ENCODE measurements around the gene EFCAB8.
A peak's percentile ranks its signal among the peaks of the same experiment; 100 is the strongest.
"Not testable (repeated sequence)": the region's sequence is repeated elsewhere in the genome, so short reads cannot be mapped to it uniquely, and the experiment has no call there.

The EFCAB8 gene

GRCh38 chr20:32912688-32913087, 54.0 kb downstream of the EFCAB8 start:
- no peak for DNase-seq

GRCh38 chr20:32914031-32914430, 55.3 kb downstream of the EFCAB8 start:
- no peak for DNase-seq

- no peak for DNase-seq
Measured at GRCh38 chr20:32917191-32917950, 58.6 kb downstream of the EFCAB8 start.

- no peak for DNase-seq
Measured at GRCh38 chr20:32918296-32918695, 59.6 kb downstream of the EFCAB8 start.

GRCh38 chr20:32918751-32919150, 60.0 kb downstream of the EFCAB8 start:
- DNase-seq, result no peak

GRCh38 chr20:32920066-32920465, 61.3 kb downstream of the EFCAB8 start:
- no peak for DNase-seq

- DNase-seq, result no peak
Measured at GRCh38 chr20:32920530-32921298, 62.0 kb downstream of the EFCAB8 start.

GRCh38 chr20:32922466-32922865, 63.7 kb downstream of the EFCAB8 start:
- DNase-seq, result no peak

- no peak for DNase-seq
Measured at GRCh38 chr20:32924781-32925180, 66.1 kb downstream of the EFCAB8 start.

- no peak for DNase-seq
Measured at GRCh38 chr20:32925481-32926196, 66.9 kb downstream of the EFCAB8 start.

GRCh38 chr20:32929162-32929561, 70.4 kb downstream of the EFCAB8 start:
- no peak for DNase-seq

- DNase-seq, result no peak
Measured at GRCh38 chr20:32930181-32930580, 71.5 kb downstream of the EFCAB8 start.

GRCh38 chr20:32930701-32931100, 72.0 kb downstream of the EFCAB8 start:
- no peak for DNase-seq

- peak; percentile 19 for DNase-seq
Measured at GRCh38 chr20:32934580-32934979, 75.9 kb downstream of the EFCAB8 start.

GRCh38 chr20:32941155-32941885, 82.6 kb downstream of the EFCAB8 start:
- no peak for DNase-seq

GRCh38 chr20:32943490-32944052, 84.8 kb downstream of the EFCAB8 start:
- DNase-seq, result no peak

GRCh38 chr20:32945710-32946221, 87.0 kb downstream of the EFCAB8 start:
- DNase-seq, result peak; percentile 21

- DNase-seq, result no peak
Measured at GRCh38 chr20:32946629-32947028, 87.9 kb downstream of the EFCAB8 start.

GRCh38 chr20:32950539-32950938, 91.8 kb downstream of the EFCAB8 start:
- DNase-seq, result not testable (repeated sequence)

- DNase-seq, result no peak
Measured at GRCh38 chr20:32957459-32957858, 98.7 kb downstream of the EFCAB8 start.

- DNase-seq, result no peak
Measured at GRCh38 chr20:32958574-32958973, 99.9 kb downstream of the EFCAB8 start.

All from NCI-H82 (cell line).